Effector memory CD4-positive, alpha-beta T cell (primary cell): ENCODE measurements around the gene OR5H6.
"Not testable (repeated sequence)": the region's sequence is repeated elsewhere in the genome, so short reads cannot be mapped to it uniquely, and the experiment has no call there.

Experiments
- DNase-seq, 3 donors: peaks; one replicate each; pipeline ENCODE4 v3.0.0-alpha.2; 2020
- H3K27ac ChIP-seq: 2 replicates; pipeline ENCODE4 v1.7.0; 2013; ENCODE audit warnings: mild to moderate bottlenecking, low read length, moderate library complexity; ENCODE audit not compliant: insufficient read depth, poor library complexity, severe bottlenecking
- H3K27me3 ChIP-seq: replicated peaks from 2 replicates; pipeline ENCODE4 v1.7.0; 2013; ENCODE audit warnings: mild to moderate bottlenecking, low read length; ENCODE audit not compliant: insufficient read depth, control insufficient read depth, poor library complexity, severe bottlenecking
- H3K36me3 ChIP-seq: 2 replicates; pipeline ENCODE4 v1.7.0; 2013; ENCODE audit warnings: mild to moderate bottlenecking, low read length, moderate library complexity; ENCODE audit not compliant: control insufficient read depth, insufficient read depth
- H3K4me1 ChIP-seq: 2 replicates; pipeline ENCODE4 v1.7.0; 2013; ENCODE audit warnings: low read length, mild to moderate bottlenecking; ENCODE audit not compliant: control insufficient read depth, insufficient read depth, poor library complexity, severe bottlenecking
- H3K4me3 ChIP-seq: 2 replicates; pipeline ENCODE4 v1.7.0; 2013; ENCODE audit warnings: low read length, low read depth, mild to moderate bottlenecking; ENCODE audit not compliant: insufficient read depth, poor library complexity, severe bottlenecking
- H3K9me3 ChIP-seq: 2 replicates; pipeline ENCODE4 v1.7.0; 2013; ENCODE audit warnings: mild to moderate bottlenecking, low read length, moderate library complexity; ENCODE audit not compliant: control insufficient read depth
- total RNA-seq, 3 donors: gene quantifications; one replicate each; lab custom pipeline; 2026; lab: John Stamatoyannopoulos, UW

The OR5H6 gene
- total RNA-seq, result 0 to 0.17 (median 0) reads per million in 3 donors

DNA sequence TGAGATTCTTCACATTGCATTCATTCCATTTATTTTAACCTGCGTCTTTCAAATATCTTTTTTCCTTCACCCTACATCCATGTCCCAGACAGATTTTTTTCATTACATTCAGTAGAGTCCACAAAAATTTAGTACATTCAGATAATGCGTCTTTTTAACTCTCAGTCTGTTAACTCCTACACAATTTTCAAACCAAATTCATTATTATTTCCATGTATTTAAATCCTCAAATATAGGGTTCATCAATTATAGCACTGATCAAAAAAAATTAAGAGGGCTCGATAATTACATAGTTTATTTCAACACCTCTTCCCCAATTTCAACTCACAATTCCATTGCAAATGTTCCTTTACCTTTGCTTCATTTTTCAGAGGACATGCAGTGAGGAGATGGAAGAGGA is at the start of gene OR5H6:
OR5H6 (plus strand) TSS at position 301 of the 400 bp plus-strand sequence; CDS start at position 390, 89 bp downstream.
- Histone ChIP-seq H3K9me3 (no peaks in the 10 kb centered on the region), H3K36me3 (no peaks in the 10 kb centered on the region), H3K4me3 (no peak within 1 kb of the TSS), H3K27me3 (no peaks in the 10 kb centered on the region), H3K4me1 (no peaks in the 10 kb centered on the region), H3K27ac (no peak within 1 kb of the TSS)
- DNase-seq, result no peak

DNA sequence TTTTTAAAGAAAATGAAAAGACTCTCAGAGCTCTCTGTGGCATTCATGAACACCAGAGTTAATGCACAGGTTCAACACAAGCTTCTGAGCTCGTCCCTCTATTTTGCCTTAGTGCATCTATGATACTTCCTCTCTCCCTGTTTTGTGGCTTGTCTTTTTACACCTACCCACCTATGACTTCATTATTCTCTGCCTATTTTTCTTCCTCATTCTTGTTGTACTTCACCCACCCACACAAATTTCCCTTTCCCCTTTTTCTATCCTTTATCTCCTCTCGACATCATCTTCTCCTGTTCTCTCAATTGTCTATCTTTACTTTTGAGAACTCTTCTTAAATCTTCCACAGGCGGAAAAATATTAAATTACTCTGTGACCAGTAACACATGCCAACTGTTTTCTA is 49.0 kb upstream of the OR5H6 start:
- no peaks in the 10 kb centered on the region for H3K36me3 ChIP-seq
- no peak overlapping the region for H3K4me3 ChIP-seq
- no peak overlapping the region for H3K27ac ChIP-seq
- no peak for DNase-seq
- H3K27me3 ChIP-seq, result no peaks in the 10 kb centered on the region
- no peaks in the 10 kb centered on the region for H3K9me3 ChIP-seq
- H3K4me1 ChIP-seq, result no peaks in the 10 kb centered on the region

DNA sequence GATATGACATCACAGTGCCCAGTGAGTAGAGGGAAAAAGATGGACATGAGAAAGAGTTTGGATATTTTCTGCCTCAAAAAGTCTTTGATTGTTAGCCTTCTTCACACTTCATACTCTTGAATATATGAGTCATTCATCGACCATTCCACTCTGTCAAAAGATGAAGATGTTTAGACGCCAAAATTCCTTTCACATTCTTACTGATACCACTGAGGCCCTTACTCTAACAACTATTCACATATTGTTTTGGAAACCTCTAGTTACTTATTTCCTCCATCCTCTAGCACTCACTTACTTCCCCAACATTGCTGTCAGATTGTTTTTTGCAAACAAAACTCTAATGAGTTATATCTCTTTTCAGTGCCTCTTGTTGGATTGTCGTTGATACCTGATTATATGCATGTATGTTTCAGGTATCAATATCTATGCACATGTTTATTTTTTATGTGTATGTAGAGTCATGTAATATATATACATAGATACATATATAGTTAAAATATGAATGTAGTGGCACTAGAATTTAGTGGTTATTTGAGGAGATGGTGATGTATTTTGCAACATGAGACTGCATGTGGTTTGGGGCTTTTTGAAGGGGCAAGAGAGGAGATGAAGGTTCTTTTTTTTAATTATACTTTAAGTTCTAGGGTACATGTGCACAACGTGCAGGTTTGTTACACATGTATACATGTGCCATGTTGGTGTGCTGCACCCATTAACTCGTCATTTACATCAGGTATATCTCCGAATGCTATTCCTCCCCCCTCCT is 40.0 kb upstream of the OR5H6 start:
- no peak for DNase-seq
- Histone ChIP-seq H3K9me3 (no peaks in the 10 kb centered on the region), H3K27me3 (no peaks in the 10 kb centered on the region), H3K36me3 (no peaks in the 10 kb centered on the region), H3K4me1 (no peaks in the 10 kb centered on the region), H3K4me3 (no peak overlapping the region), H3K27ac (no peak overlapping the region)

DNA sequence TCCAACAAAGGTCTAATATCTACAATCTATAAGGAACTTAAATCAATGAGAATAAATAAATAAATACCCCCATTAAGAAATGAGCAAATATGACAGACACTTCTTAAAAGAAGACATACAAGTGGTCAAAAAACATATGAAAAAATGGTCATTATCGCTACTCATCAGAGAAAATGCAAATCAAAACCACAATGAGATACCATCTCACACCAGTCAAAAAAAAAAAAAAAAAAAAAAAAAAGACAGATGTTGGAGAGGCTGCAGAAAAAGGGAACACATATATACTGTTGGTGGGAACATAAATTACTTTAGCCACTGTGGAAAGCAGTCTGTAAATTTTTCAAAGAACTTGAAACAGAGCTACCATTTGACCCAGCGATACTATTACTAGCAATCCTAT is 31.6 kb upstream of the OR5H6 start:
- H3K36me3 ChIP-seq, result no peaks in the 10 kb centered on the region
- DNase-seq, result no peak
- H3K27me3 ChIP-seq, result no peaks in the 10 kb centered on the region
- no peak overlapping the region for H3K4me3 ChIP-seq
- no peaks in the 10 kb centered on the region for H3K9me3 ChIP-seq
- no peak overlapping the region for H3K27ac ChIP-seq
- H3K4me1 ChIP-seq, result no peaks in the 10 kb centered on the region

DNA sequence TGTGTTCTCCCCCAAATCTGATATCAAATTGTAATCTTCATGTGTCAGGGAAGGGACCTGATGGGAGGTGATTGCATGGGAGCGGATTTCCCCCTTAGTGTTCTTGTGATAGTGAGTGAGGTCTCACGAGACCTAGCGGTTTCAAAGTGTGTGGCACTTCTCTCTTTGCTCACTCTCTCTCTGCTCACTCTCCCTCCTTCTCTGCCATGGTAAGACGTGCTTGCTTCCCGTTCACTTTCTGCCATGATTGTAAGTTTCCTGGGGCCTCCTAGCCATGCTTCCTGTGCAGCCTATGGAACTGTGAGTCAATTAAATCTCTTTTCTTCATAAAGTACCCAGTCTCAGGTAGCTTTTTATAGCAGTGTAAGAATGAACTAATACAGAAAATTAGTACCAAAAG is 30.6 kb upstream of the OR5H6 start:
- H3K27me3 ChIP-seq, result no peaks in the 10 kb centered on the region

DNA sequence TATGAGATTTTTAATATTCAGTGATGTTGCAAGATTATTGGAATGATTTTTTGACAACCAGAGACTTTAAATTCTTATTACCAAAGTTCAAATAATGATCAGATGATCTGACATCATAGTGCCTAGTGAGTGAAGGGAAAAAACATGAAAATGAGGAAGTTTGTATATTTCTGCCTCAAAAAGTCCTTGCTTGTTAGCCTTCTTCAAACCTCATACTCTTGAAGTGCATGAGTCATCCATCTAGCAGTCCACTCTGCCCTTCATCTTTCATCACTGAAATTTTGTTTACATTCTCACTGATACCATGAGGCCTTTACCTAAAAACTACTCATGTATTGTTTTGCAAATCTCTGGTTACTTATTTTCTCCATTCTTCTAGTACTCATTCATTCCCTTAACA is 23.9 kb upstream of the OR5H6 start:
- no peak for DNase-seq
- H3K27me3 ChIP-seq, result no peaks in the 10 kb centered on the region
- H3K36me3 ChIP-seq, result no peaks in the 10 kb centered on the region
- H3K27ac ChIP-seq, result no peak overlapping the region
- no peaks in the 10 kb centered on the region for H3K4me1 ChIP-seq
- H3K9me3 ChIP-seq, result no peaks in the 10 kb centered on the region
- no peak overlapping the region for H3K4me3 ChIP-seq

More for the DNA sequence above, 30.6 kb upstream of the OR5H6 start:
- Histone ChIP-seq H3K4me1 (no peaks in the 10 kb centered on the region), H3K36me3 (no peaks in the 10 kb centered on the region), H3K27ac (no peak overlapping the region), H3K4me3 (no peak overlapping the region), H3K9me3 (no peaks in the 10 kb centered on the region)
- DNase-seq, result no peak

DNA sequence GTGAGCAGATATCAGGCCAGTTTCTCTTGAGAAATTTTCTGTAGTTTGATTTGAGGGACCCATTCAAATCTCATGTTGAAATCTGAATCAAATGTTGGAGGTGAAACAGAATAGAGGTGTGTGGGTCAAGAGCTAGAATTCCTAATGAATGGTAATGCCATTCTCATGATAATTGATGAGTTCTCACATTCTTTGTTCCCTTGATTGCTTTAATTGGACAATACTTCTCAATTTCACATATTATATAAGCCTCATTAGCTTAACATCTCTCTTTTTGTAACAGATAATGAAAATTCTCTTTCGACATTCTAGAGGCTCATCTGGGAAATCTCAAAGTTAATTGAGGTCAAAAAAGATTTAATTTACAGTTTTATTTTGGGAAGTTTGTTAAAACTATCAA is 21.9 kb upstream of the OR5H6 start:
- no peak for DNase-seq
- H3K9me3 ChIP-seq, result no peaks in the 10 kb centered on the region
- no peak overlapping the region for H3K4me3 ChIP-seq
- no peak overlapping the region for H3K27ac ChIP-seq
- H3K36me3 ChIP-seq, result no peaks in the 10 kb centered on the region
- H3K27me3 ChIP-seq, result no peaks in the 10 kb centered on the region
- no peaks in the 10 kb centered on the region for H3K4me1 ChIP-seq

DNA sequence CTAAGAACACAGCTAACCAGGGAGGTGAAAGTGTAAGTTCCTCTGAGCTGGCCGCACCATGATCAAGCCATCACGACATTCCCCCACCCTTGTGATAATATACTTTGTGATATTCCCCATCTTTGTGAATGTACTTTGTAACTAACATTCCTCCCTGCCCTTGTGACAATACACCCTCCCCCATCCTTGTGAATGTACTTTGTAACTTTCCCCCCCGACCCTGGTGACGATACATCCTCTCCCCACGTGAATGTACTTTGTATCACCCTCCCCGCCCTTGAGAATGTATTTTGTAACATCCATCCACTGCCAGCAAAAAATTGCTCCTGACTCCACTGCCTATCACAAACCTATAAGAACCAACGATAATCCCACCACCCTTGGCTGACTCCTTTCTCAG is 20.2 kb upstream of the OR5H6 start:
- Histone ChIP-seq H3K4me1 (no peaks in the 10 kb centered on the region), H3K36me3 (no peaks in the 10 kb centered on the region), H3K4me3 (no peak overlapping the region), H3K27ac (no peak overlapping the region), H3K9me3 (no peaks in the 10 kb centered on the region), H3K27me3 (no peaks in the 10 kb centered on the region)
- DNase-seq, result no peak

DNA sequence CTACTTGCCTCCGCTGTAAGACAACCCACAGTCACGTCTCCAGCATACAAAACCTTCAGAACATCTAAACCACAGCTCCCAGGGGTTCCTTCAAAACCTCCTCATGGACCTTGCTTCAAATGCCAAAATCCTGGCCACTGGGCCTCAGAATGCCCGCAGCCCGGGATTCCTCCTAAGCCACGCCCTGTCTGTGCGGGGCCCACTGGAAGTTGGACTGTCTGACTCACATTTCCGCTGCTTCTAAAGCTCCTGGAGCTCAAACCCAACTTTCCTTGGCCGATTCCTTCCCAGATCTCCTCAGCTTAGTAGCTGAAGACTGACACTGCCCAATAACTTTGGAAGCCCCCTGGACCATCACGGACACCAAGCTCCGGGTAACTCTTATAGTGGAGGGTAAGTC is 17.9 kb upstream of the OR5H6 start:
- Histone ChIP-seq H3K9me3 (no peaks in the 10 kb centered on the region), H3K27me3 (no peaks in the 10 kb centered on the region), H3K4me3 (no peak overlapping the region), H3K4me1 (no peaks in the 10 kb centered on the region), H3K27ac (no peak overlapping the region), H3K36me3 (no peaks in the 10 kb centered on the region)
- no peak for DNase-seq

DNA sequence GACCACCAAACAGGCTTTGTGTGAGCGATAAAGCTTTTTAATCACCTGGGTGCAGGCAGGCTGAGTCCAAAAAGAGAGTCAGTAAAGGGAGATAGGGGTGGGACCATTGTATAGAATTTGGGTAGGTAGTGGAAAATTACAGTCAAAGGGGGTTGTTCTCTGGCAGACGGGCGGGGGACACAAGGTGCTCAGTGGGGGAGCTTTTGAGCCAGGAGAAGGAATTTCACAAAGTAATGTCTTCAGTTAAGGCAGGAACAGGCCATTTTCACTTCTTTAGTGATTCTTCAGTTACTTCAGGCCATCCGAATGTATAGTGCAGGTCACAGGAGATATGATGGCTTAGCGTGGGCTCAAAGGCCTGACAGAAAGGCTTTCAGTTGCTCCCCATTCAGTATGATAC is 8.0 kb upstream of the OR5H6 start:
- not testable (repeated sequence) for H3K27ac ChIP-seq, H3K36me3 ChIP-seq, DNase-seq, H3K9me3 ChIP-seq, H3K27me3 ChIP-seq, H3K4me1 ChIP-seq, H3K4me3 ChIP-seq
